HCT116 (cell line): ENCODE results near the gene TJP1. TPM values are rescaled to one million over a fixed set of nuclear protein-coding genes. Genes with fewer than 3 reads are reported as not detected.

Experiments used
- ATAC-seq: fragments of 200-7000 bp; cut with Tn5 transposase; 2 replicates; pipeline ENCODE4 v1.9.1; 2020; ENCODE audit warnings: mild to moderate bottlenecking, moderate library complexity
- BruUV-seq: library from RNA; stranded (reverse); fragments of 400-500 nt; replicated peaks from 2 replicates; lab custom pipeline; 2021; lab: Mats Ljungman, UMichigan
- CTCF ChIA-PET: fragments of 300-600 bp; sonication (Branson Sonifier 250); formaldehyde crosslinking; loops from one replicate; lab custom pipeline; 2021; ENCODE audit warnings: antibody characterized with exemption; lab: Charles Lee
- POLR2A ChIA-PET: fragments of 300-600, 350-600 bp; sonication (Branson Sonifier 250); formaldehyde crosslinking; loops from one replicate; lab custom pipeline; 2021; ENCODE audit warnings: antibody characterized with exemption; lab: Charles Lee
- RAD21 ChIA-PET, 2 experiments: fragments of 300-600 bp; sonication (Branson Sonifier 250); formaldehyde crosslinking; loops; one replicate each; lab custom pipeline; 2023; ENCODE audit warnings: low total read pairs in 2 of 2; ENCODE audit not compliant: uncharacterized antibody in 2 of 2, unreplicated experiment in 2 of 2, low non-redundant PET in 1 of 2; lab: Charles Lee
- DNase-seq: peaks from one replicate; pipeline ENCODE4 v3.0.0-alpha.2; 2010; ENCODE audit warnings: low read depth, low spot score
- H2AFZ ChIP-seq: fragments of 200-600 bp; shearing (Covaris generic), sonication (generic); 2 replicates; pipeline ENCODE4 v1.6.1; 2017; ENCODE audit warnings: low read depth, mixed run types, mixed read lengths, antibody characterized with exemption, low read length; ENCODE audit not compliant: poor library complexity, severe bottlenecking
- H3K27ac ChIP-seq: 2 replicates; pipeline ENCODE4 v1.5.1; 2012; ENCODE audit warnings: low read depth, low read length
- H3K27me3 ChIP-seq: fragments of 200-600 bp; sonication (generic); 2 replicates; pipeline ENCODE4 v1.6.1; 2016; ENCODE audit warnings: mixed run types, low read length, mixed read lengths; ENCODE audit not compliant: insufficient read depth
- H3K36me3 ChIP-seq, 2 experiments: fragments of 200-500 bp in 1 of 2; fragments of 200-600 bp in 1 of 2; sonication (Bioruptor generic) in 1 of 2; sonication (generic) in 1 of 2; 2 replicates each; pipeline versions ENCODE4 v1.5.1 to v1.6.1; 2014 to 2016; ENCODE audit warnings: low read length in 2 of 2, inconsistent platforms in 1 of 2, mixed read lengths in 1 of 2, mixed run types in 1 of 2; ENCODE audit not compliant: insufficient read depth in 2 of 2, control insufficient read depth in 1 of 2
- H3K4me1 ChIP-seq, 2 experiments: fragments of 200-600 bp in 1 of 2; sonication (generic) in 1 of 2; 2 replicates each; pipeline versions ENCODE4 v1.5.1 to v1.6.1; 2012 to 2017; ENCODE audit warnings: low read length in 2 of 2, inconsistent platforms in 1 of 2, mild to moderate bottlenecking in 1 of 2, mixed read lengths in 1 of 2, mixed run types in 1 of 2, moderate library complexity in 1 of 2; ENCODE audit not compliant: insufficient read depth in 2 of 2, control insufficient read depth in 1 of 2
- H3K4me2 ChIP-seq: fragments of 200-600 bp; sonication (generic); 2 replicates; pipeline ENCODE4 v1.6.1; 2017; ENCODE audit warnings: mixed run types, low read length, mixed read lengths
- H3K4me3 ChIP-seq, 2 experiments: fragments of 200-600 bp in 1 of 2; sonication (generic) in 1 of 2; replicated peaks in 1 of 2; 2 replicates each; pipeline ENCODE4 v1.5.1; 2011 to 2016; ENCODE audit warnings: low read length in 2 of 2, control low read depth in 1 of 2, low read depth in 1 of 2, mild to moderate bottlenecking in 1 of 2, mixed read lengths in 1 of 2, mixed run types in 1 of 2
- H3K79me2 ChIP-seq: fragments of 200-600 bp; sonication (generic); 2 replicates; pipeline ENCODE4 v1.6.1; 2017; ENCODE audit warnings: mild to moderate bottlenecking, mixed run types, low read length, moderate library complexity, mixed read lengths; ENCODE audit not compliant: insufficient read depth
- H3K9ac ChIP-seq: fragments of 200-600 bp; sonication (generic); 2 replicates; pipeline ENCODE4 v1.6.1; 2016; ENCODE audit warnings: low read length, mixed read lengths
- H3K9me2 ChIP-seq: fragments of 200-600 bp; sonication (generic), shearing (Covaris generic); 2 replicates; pipeline ENCODE4 v1.6.1; 2017; ENCODE audit warnings: mixed run types, mild to moderate bottlenecking, moderate library complexity; ENCODE audit not compliant: insufficient read depth
- H3K9me3 ChIP-seq, 2 experiments: fragments of 200-500 bp in 1 of 2; fragments of 200-600 bp in 1 of 2; sonication (Bioruptor generic) in 1 of 2; sonication (generic) in 1 of 2; 2 replicates each; pipeline ENCODE4 v1.6.1; 2014 to 2017; ENCODE audit warnings: low read length in 2 of 2, mixed read lengths in 2 of 2, inconsistent platforms in 1 of 2, low read depth in 1 of 2, mild to moderate bottlenecking in 1 of 2, mixed run types in 1 of 2, moderate library complexity in 1 of 2; ENCODE audit not compliant: control insufficient read depth in 1 of 2, insufficient read depth in 1 of 2
- H4K20me1 ChIP-seq: fragments of 200-600 bp; sonication (generic), shearing (Covaris generic); 2 replicates; pipeline ENCODE4 v1.6.1; 2017; ENCODE audit warnings: mixed run types, mild to moderate bottlenecking, moderate library complexity; ENCODE audit not compliant: insufficient read depth
- CBX3 ChIP-seq: IDR thresholded peaks from 2 replicates; pipeline ENCODE4 v1.6.1; 2012; ENCODE audit warnings: low read depth
- EGR1 ChIP-seq: IDR thresholded peaks from 2 replicates; pipeline ENCODE4 v1.6.1; 2012; ENCODE audit warnings: low read depth
- EZH2phosphoT487 ChIP-seq: fragments of 200-600 bp; IDR thresholded peaks from 2 replicates; pipeline ENCODE4 v1.6.1; 2018; ENCODE audit warnings: antibody characterized with exemption, borderline replicate concordance
- FOSL1 ChIP-seq: IDR thresholded peaks from 2 replicates; pipeline ENCODE4 v1.6.1; 2012; ENCODE audit warnings: low read depth
- RAD21 ChIP-seq: IDR thresholded peaks from 2 replicates; pipeline ENCODE4 v1.6.1; 2012; ENCODE audit warnings: low read depth, mild to moderate bottlenecking
- SP1 ChIP-seq: IDR thresholded peaks from 2 replicates; pipeline ENCODE4 v1.6.1; 2012; ENCODE audit warnings: low read depth
- SRF ChIP-seq: IDR thresholded peaks from 2 replicates; pipeline ENCODE4 v1.6.1; 2012; ENCODE audit warnings: low read depth
- TCF7L2 ChIP-seq: IDR thresholded peaks from 2 replicates; pipeline ENCODE4 v1.7.0; 2011; ENCODE audit warnings: borderline replicate concordance, inconsistent platforms; ENCODE audit not compliant: insufficient read depth, insufficient read length; ENCODE audit errors: extremely low read depth
- YY1 ChIP-seq: IDR thresholded peaks from 2 replicates; pipeline ENCODE4 v1.6.1; 2011; ENCODE audit warnings: low read length, low read depth, moderate library complexity, mild to moderate bottlenecking; ENCODE audit not compliant: insufficient replicate concordance; ENCODE audit errors: extremely low read depth
- ZFX ChIP-seq: fragments of 450-650 bp; IDR thresholded peaks from 2 replicates; pipeline ENCODE4 v1.6.1; 2017
- ZNF274 ChIP-seq: fragments of 200-500 bp; sonication (Bioruptor generic); IDR thresholded peaks from 2 replicates; pipeline ENCODE4 v1.6.1; 2014; ENCODE audit warnings: mild to moderate bottlenecking, low read depth, low read length, inconsistent platforms
- intact Hi-C: fragments of 100-400 bp; cut with micrococcal nuclease; formaldehyde crosslinking; loops from 2 replicates; pipeline ENCODE4 v1.10.0; 2022
- total RNA-seq: library from RNA; stranded (reverse); gene quantifications from one replicate; pipeline ENCODE4 v1.2.1, GENCODE V29; 2021; ENCODE audit not compliant: unreplicated experiment
- TF ChIP-seq, protein P1 (sequence below): IDR thresholded peaks from 2 replicates; pipeline ENCODE4 v1.6.1; 2012
- TF ChIP-seq, protein P2 (sequence below): IDR thresholded peaks from 2 replicates; pipeline ENCODE4 v1.6.1; 2012
- TF ChIP-seq, protein P3 (sequence below): IDR thresholded peaks from 2 replicates; pipeline ENCODE4 v1.6.1; 2011; ENCODE audit warnings: mild to moderate bottlenecking, low read length, moderate library complexity; ENCODE audit not compliant: insufficient replicate concordance; ENCODE audit errors: extremely low read depth
- TF ChIP-seq, protein P4 (sequence below): IDR thresholded peaks from 2 replicates; pipeline ENCODE4 v1.6.1; 2012; ENCODE audit warnings: low read depth
- TF ChIP-seq, protein P5 (sequence below), 3 experiments: fragments of 200-600 bp in 1 of 3; sonication (generic) in 1 of 3; IDR thresholded peaks in 2 of 3; conservative IDR thresholded peaks in 1 of 3; 2 replicates each; pipeline ENCODE4 v1.5.1; 2012 to 2017; ENCODE audit warnings: low read depth in 2 of 3, low read length in 2 of 3, antibody characterized with exemption in 1 of 3, borderline replicate concordance in 1 of 3, control low read depth in 1 of 3, mild to moderate bottlenecking in 1 of 3, mixed read lengths in 1 of 3, mixed run types in 1 of 3, moderate library complexity in 1 of 3; ENCODE audit not compliant: insufficient read depth in 1 of 3

Gene TJP1
- total RNA-seq, 1 experiment from 2014 or later, result 83.6 TPM

DNA sequence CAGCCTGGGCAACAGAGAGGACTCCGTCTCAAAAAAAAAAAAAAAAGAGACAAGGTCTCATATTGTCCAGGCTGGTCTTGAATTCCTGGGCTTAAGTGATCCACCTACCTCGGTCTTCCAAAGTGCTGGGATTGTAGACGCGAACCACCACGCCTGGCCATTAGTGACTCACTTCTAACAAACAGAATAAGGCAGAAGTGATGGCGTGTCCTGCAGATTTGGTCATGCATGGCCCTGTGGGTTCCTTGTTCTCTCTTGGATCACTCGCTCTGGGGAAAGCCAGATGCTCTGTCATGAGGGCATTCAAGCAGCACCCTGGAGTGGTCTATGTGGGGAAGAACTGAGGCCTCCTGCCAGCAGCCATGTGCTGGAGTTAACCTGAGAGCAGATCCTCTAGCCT is 27.4 kb upstream of the TJP1 start:
- BruUV-seq, result no TSS peak
- ChIA-PET RAD21 (interaction anchor here in 1 of 2 experiments (0.7 kb wide), 1 partner anchor 102 kb away, joined by 3 read pairs; no protein-coding TSS in a partner anchor), POLR2A (interaction anchor here (0.7 kb wide), 1 partner anchor 71 kb away, joined by 4 read pairs; no protein-coding TSS in a partner anchor), CTCF (no interaction called here)
- Histone ChIP-seq H3K9me2 (no peaks in the 10 kb centered on the region), H3K9me3 (peaks cover 0 to 3% of the 10 kb centered on the region in 2 experiments; a peak in 1 of 4 replicates), H3K36me3 (no peaks in the 10 kb centered on the region), H3K4me2 (peak overlapping the region; percentile 32; the same call in 1 of the 2 replicates), H3K27ac (no peak overlapping the region), H3K79me2 (no peaks in the 10 kb centered on the region), H3K4me1 (peaks cover 13 to 32% of the 10 kb centered on the region in 2 experiments), H2AFZ (peak overlapping the region; percentile 59), H3K4me3 (no peak overlapping the region), H3K27me3 (no peaks in the 10 kb centered on the region), H3K9ac (no peak overlapping the region), H4K20me1 (no peaks in the 10 kb centered on the region)
- DNase-seq (no peak), ATAC-seq (peak; percentile 38)
- intact Hi-C loops, result loop anchor here (2.0 kb wide), 1 partner anchor 27 kb away; the partner anchor contains the start of gene TJP1
- no peak for TF ChIP-seq ZNF274
- TF ChIP-seq, protein P1, sequence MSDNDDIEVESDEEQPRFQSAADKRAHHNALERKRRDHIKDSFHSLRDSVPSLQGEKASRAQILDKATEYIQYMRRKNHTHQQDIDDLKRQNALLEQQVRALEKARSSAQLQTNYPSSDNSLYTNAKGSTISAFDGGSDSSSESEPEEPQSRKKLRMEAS, result no peak
- TF ChIP-seq ZFX, result no peak
- no peak for TF ChIP-seq YY1
- TF ChIP-seq SRF, result no peak
- TF ChIP-seq CBX3, result no peak
- TF ChIP-seq, protein P2, sequence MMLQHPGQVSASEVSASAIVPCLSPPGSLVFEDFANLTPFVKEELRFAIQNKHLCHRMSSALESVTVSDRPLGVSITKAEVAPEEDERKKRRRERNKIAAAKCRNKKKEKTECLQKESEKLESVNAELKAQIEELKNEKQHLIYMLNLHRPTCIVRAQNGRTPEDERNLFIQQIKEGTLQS, result no peak
- TF ChIP-seq, protein P3, sequence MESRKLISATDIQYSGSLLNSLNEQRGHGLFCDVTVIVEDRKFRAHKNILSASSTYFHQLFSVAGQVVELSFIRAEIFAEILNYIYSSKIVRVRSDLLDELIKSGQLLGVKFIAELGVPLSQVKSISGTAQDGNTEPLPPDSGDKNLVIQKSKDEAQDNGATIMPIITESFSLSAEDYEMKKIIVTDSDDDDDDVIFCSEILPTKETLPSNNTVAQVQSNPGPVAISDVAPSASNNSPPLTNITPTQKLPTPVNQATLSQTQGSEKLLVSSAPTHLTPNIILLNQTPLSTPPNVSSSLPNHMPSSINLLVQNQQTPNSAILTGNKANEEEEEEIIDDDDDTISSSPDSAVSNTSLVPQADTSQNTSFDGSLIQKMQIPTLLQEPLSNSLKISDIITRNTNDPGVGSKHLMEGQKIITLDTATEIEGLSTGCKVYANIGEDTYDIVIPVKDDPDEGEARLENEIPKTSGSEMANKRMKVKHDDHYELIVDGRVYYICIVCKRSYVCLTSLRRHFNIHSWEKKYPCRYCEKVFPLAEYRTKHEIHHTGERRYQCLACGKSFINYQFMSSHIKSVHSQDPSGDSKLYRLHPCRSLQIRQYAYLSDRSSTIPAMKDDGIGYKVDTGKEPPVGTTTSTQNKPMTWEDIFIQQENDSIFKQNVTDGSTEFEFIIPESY, result no peak
- no peak for TF ChIP-seq FOSL1
- TF ChIP-seq RAD21, result no peak
- no peak for TF ChIP-seq TCF7L2
- TF ChIP-seq, protein P4, sequence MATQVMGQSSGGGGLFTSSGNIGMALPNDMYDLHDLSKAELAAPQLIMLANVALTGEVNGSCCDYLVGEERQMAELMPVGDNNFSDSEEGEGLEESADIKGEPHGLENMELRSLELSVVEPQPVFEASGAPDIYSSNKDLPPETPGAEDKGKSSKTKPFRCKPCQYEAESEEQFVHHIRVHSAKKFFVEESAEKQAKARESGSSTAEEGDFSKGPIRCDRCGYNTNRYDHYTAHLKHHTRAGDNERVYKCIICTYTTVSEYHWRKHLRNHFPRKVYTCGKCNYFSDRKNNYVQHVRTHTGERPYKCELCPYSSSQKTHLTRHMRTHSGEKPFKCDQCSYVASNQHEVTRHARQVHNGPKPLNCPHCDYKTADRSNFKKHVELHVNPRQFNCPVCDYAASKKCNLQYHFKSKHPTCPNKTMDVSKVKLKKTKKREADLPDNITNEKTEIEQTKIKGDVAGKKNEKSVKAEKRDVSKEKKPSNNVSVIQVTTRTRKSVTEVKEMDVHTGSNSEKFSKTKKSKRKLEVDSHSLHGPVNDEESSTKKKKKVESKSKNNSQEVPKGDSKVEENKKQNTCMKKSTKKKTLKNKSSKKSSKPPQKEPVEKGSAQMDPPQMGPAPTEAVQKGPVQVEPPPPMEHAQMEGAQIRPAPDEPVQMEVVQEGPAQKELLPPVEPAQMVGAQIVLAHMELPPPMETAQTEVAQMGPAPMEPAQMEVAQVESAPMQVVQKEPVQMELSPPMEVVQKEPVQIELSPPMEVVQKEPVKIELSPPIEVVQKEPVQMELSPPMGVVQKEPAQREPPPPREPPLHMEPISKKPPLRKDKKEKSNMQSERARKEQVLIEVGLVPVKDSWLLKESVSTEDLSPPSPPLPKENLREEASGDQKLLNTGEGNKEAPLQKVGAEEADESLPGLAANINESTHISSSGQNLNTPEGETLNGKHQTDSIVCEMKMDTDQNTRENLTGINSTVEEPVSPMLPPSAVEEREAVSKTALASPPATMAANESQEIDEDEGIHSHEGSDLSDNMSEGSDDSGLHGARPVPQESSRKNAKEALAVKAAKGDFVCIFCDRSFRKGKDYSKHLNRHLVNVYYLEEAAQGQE, result no peak
- no peak for TF ChIP-seq EZH2phosphoT487
- TF ChIP-seq SP1, result no peak
- TF ChIP-seq, protein P5, sequence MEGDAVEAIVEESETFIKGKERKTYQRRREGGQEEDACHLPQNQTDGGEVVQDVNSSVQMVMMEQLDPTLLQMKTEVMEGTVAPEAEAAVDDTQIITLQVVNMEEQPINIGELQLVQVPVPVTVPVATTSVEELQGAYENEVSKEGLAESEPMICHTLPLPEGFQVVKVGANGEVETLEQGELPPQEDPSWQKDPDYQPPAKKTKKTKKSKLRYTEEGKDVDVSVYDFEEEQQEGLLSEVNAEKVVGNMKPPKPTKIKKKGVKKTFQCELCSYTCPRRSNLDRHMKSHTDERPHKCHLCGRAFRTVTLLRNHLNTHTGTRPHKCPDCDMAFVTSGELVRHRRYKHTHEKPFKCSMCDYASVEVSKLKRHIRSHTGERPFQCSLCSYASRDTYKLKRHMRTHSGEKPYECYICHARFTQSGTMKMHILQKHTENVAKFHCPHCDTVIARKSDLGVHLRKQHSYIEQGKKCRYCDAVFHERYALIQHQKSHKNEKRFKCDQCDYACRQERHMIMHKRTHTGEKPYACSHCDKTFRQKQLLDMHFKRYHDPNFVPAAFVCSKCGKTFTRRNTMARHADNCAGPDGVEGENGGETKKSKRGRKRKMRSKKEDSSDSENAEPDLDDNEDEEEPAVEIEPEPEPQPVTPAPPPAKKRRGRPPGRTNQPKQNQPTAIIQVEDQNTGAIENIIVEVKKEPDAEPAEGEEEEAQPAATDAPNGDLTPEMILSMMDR (IDR thresholded peaks at IDR 0.05 in 2 of 3, conservative IDR thresholded peaks at IDR 0.05 in 1 of 3; ENCODE audit: borderline replicate concordance in 1 of 3, insufficient read depth in 1 of 3, low read depth in 2 of 3, low read length in 2 of 3), result no peak
- no peak for TF ChIP-seq EGR1
